Neural progenitor cell (in vitro differentiated cells): ENCODE results near the gene MYO1B. TPM values are rescaled to one million over a fixed set of nuclear protein-coding genes. Genes with fewer than 3 reads are reported as not detected.

Experiments
- DNase-seq: peaks from one replicate; pipeline ENCODE4 v3.0.0-alpha.2; 2016; ENCODE audit warnings: low spot score
- H2AFZ ChIP-seq: fragments of 200-600 bp; sonication (generic); replicated peaks from 2 replicates; pipeline ENCODE4 v1.6.1; 2016; ENCODE audit warnings: antibody characterized with exemption
- H3F3A ChIP-seq: fragments of 200-600 bp; sonication (generic); 2 replicates; pipeline ENCODE4 v1.6.1; 2016; ENCODE audit warnings: antibody characterized with exemption, low read depth
- H3K27ac ChIP-seq: fragments of 200-600 bp; sonication (generic); 2 replicates; pipeline ENCODE4 v1.5.1; 2016; ENCODE audit warnings: mild to moderate bottlenecking
- H3K27me3 ChIP-seq: fragments of 200-600 bp; sonication (generic); 2 replicates; pipeline ENCODE4 v1.6.1; 2016; ENCODE audit warnings: mild to moderate bottlenecking, moderate library complexity
- H3K36me3 ChIP-seq: fragments of 200-600 bp; sonication (generic); 2 replicates; pipeline ENCODE4 v1.5.1; 2016
- H3K4me1 ChIP-seq: fragments of 200-600 bp; sonication (generic); 2 replicates; pipeline ENCODE4 v1.6.1; 2016; ENCODE audit warnings: mixed run types
- H3K4me2 ChIP-seq: fragments of 200-600 bp; sonication (generic); 2 replicates; pipeline ENCODE4 v1.6.1; 2016
- H3K4me3 ChIP-seq: fragments of 200-600 bp; sonication (generic); 2 replicates; pipeline ENCODE4 v1.5.1; 2016
- H3K79me2 ChIP-seq: fragments of 200-600 bp; sonication (generic); 2 replicates; pipeline ENCODE4 v1.6.1; 2016; ENCODE audit warnings: low read depth
- H3K9ac ChIP-seq: fragments of 200-600 bp; sonication (generic); 2 replicates; pipeline ENCODE4 v1.6.1; 2016
- H3K9me3 ChIP-seq: fragments of 200-600 bp; sonication (generic); 2 replicates; pipeline ENCODE4 v1.5.1; 2016; ENCODE audit warnings: low read depth
- H4K20me1 ChIP-seq: fragments of 200-600 bp; sonication (generic); 2 replicates; pipeline ENCODE4 v1.6.1; 2016; ENCODE audit warnings: low read depth
- H3K27ac Mint-ChIP-seq: 3 replicates; pipeline ENCODE4 v1.8.0; 2021; ENCODE audit warnings: mixed read lengths
- H3K27me3 Mint-ChIP-seq: 2 replicates; pipeline ENCODE4 v1.8.0; 2022; ENCODE audit warnings: low read depth, mild to moderate bottlenecking, inconsistent platforms, moderate library complexity, mixed read lengths; ENCODE audit not compliant: insufficient read depth
- H3K36me3 Mint-ChIP-seq: 3 replicates; pipeline ENCODE4 v1.8.0; 2021; ENCODE audit warnings: mixed read lengths
- H3K4me1 Mint-ChIP-seq: 3 replicates; pipeline ENCODE4 v1.8.0; 2021; ENCODE audit warnings: mixed read lengths
- H3K4me3 Mint-ChIP-seq: 3 replicates; pipeline ENCODE4 v1.8.0; 2021; ENCODE audit warnings: mild to moderate bottlenecking, moderate library complexity, mixed read lengths
- H3K9me3 Mint-ChIP-seq: 3 replicates; pipeline ENCODE4 v1.8.0; 2020; ENCODE audit warnings: mixed read lengths
- CTCF ChIP-seq: fragments of 200-600 bp; sonication (generic); IDR thresholded peaks from 2 replicates; pipeline ENCODE4 v1.5.1; 2017; ENCODE audit warnings: antibody characterized with exemption, mild to moderate bottlenecking
- EZH2 ChIP-seq: fragments of 200-600 bp; sonication (generic); IDR thresholded peaks from 2 replicates; pipeline ENCODE4 v1.6.1; 2017; ENCODE audit warnings: antibody characterized with exemption, mild to moderate bottlenecking, moderate library complexity
- EZH2phosphoT487 ChIP-seq: fragments of 200-600 bp; sonication (generic); IDR thresholded peaks from 2 replicates; pipeline ENCODE4 v1.6.1; 2017; ENCODE audit warnings: antibody characterized with exemption
- total RNA-seq: library from RNA; depleted of rRNA; stranded (reverse); fragments of >200 nt; gene quantifications from 2 replicates; pipeline ENCODE4 v1.2.3, GENCODE V29; 2015; ENCODE audit warnings: low replicate concordance

The MYO1B gene
- total RNA-seq, 1 donor from 2014 or later, result 88.0 TPM

- no peaks in the 10 kb centered on the region for H3K9me3 ChIP-seq
- H3K9ac ChIP-seq, result no peak overlapping the region
- no peaks in the 10 kb centered on the region for H3K27me3 ChIP-seq
- peaks cover 15% of the 10 kb centered on the region for H3F3A ChIP-seq
- Mint-ChIP-seq H3K9me3 (peaks cover 2% of the 10 kb centered on the region), H3K27ac (no peak overlapping the region), H3K4me3 (no peak overlapping the region), H3K4me1 (peaks cover 27% of the 10 kb centered on the region), H3K27me3 (no peaks in the 10 kb centered on the region), H3K36me3 (peaks cover 34% of the 10 kb centered on the region)
- H3K79me2 ChIP-seq, result peaks cover 74% of the 10 kb centered on the region
- H2AFZ ChIP-seq, result no peak overlapping the region
- no peak overlapping the region for H3K27ac ChIP-seq
- no peaks in the 10 kb centered on the region for H3K36me3 ChIP-seq
- H3K4me2 ChIP-seq, result no peak overlapping the region
- H4K20me1 ChIP-seq, result peaks cover 21% of the 10 kb centered on the region
- TF ChIP-seq CTCF (no peak), EZH2phosphoT487 (no peak), EZH2 (no peak)
- H3K4me1 ChIP-seq, result peaks cover 18% of the 10 kb centered on the region
- no peak overlapping the region for H3K4me3 ChIP-seq
- no peak for DNase-seq
These were observed 29.2 kb downstream of the MYO1B start for GRCh38 chr2:191274413-191274815.

GRCh38 chr2:191276792-191277465 lies 31.7 kb downstream of the MYO1B start:
- H3K27ac ChIP-seq, result no peak overlapping the region

GRCh38 chr2:191280290-191280689 lies 35.1 kb downstream of the MYO1B start:
- peaks cover 54% of the 10 kb centered on the region for H3K36me3 Mint-ChIP-seq
- Histone ChIP-seq H3K4me1 (peaks cover 13% of the 10 kb centered on the region), H3K27me3 (no peaks in the 10 kb centered on the region), H3K27ac (peak overlapping the region; percentile 78), H3K9me3 (no peaks in the 10 kb centered on the region), H3K79me2 (peaks cover 64% of the 10 kb centered on the region), H4K20me1 (peaks cover 12% of the 10 kb centered on the region), H3K4me3 (no peak overlapping the region), H3F3A (peaks cover 10% of the 10 kb centered on the region), H3K36me3 (no peaks in the 10 kb centered on the region), H3K9ac (no peak overlapping the region), H3K4me2 (peak overlapping the region; percentile 45), H2AFZ (no peak overlapping the region)
- H3K9me3 Mint-ChIP-seq, result no peaks in the 10 kb centered on the region
- peak; percentile 84 for DNase-seq
- H3K4me3 Mint-ChIP-seq, result no peak overlapping the region
- H3K27ac Mint-ChIP-seq, result no peak overlapping the region
- TF ChIP-seq EZH2, result no peak
- no peak for TF ChIP-seq EZH2phosphoT487
- no peak for TF ChIP-seq CTCF
- H3K4me1 Mint-ChIP-seq, result peaks cover 4% of the 10 kb centered on the region
- H3K27me3 Mint-ChIP-seq, result no peaks in the 10 kb centered on the region

More at GRCh38 chr2:191276792-191277465, 31.7 kb downstream of the MYO1B start:
- no peak for TF ChIP-seq EZH2
- TF ChIP-seq EZH2phosphoT487, result no peak
- TF ChIP-seq CTCF, result no peak
- H3K4me3 Mint-ChIP-seq, result no peak overlapping the region
- peaks cover 9% of the 10 kb centered on the region for H3K4me1 Mint-ChIP-seq
- H3K4me1 ChIP-seq, result peaks cover 13% of the 10 kb centered on the region
- peaks cover 2% of the 10 kb centered on the region for H3K9me3 Mint-ChIP-seq
- H3K79me2 ChIP-seq, result peaks cover 67% of the 10 kb centered on the region
- no peaks in the 10 kb centered on the region for H3K9me3 ChIP-seq
- no peak for DNase-seq
- no peak overlapping the region for H3K9ac ChIP-seq
- no peaks in the 10 kb centered on the region for H3K27me3 ChIP-seq
- peaks cover 10% of the 10 kb centered on the region for H3F3A ChIP-seq
- peaks cover 48% of the 10 kb centered on the region for H3K36me3 Mint-ChIP-seq
- no peaks in the 10 kb centered on the region for H3K27me3 Mint-ChIP-seq
- no peak overlapping the region for H2AFZ ChIP-seq
- no peak overlapping the region for H3K27ac Mint-ChIP-seq
- H4K20me1 ChIP-seq, result peaks cover 21% of the 10 kb centered on the region
- H3K4me2 ChIP-seq, result no peak overlapping the region
- H3K36me3 ChIP-seq, result no peaks in the 10 kb centered on the region
- no peak overlapping the region for H3K4me3 ChIP-seq
